HG03095 (cell line): ENCODE results near the gene GATAD2A.
"Not testable (repeated sequence)": the region's sequence is repeated elsewhere in the genome, so short reads cannot be mapped to it uniquely, and the experiment has no call there.

ENCODE experiments used
- ATAC-seq: cut with Tn5 transposase; IDR thresholded peaks from one replicate; pipeline ENCODE4 v1.9.1; 2021; ENCODE audit warnings: moderate library complexity; ENCODE audit not compliant: unreplicated experiment

Gene GATAD2A

GRCh38 chr19:19463348-19464117 is 58.1 kb downstream of the GATAD2A start:
- no peak for ATAC-seq

GRCh38 chr19:19464339-19465098 is 59.0 kb downstream of the GATAD2A start:
- ATAC-seq: no peak

GRCh38 chr19:19465436-19466070 is 60.1 kb downstream of the GATAD2A start:
- no peak for ATAC-seq

DNA sequence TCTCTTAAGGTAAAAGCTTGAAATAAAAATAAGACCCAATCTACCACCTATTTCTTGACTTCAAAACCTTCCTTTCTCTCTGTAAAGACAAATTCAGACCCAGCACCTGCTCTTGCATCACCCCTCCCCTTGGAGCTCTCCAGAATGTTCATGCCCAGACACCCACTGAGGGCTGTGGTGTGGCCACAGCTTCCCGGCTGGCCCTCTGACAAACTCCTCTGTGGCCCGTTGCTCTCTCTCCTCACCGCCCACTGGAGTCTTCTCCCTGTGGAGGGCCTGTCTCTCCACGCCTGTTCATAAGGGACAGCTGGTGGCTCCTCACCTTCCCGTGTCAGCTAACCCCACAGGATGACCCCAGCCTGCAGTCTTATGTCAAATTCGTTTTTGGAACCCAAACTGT is 60.7 kb downstream of the GATAD2A start:
- ATAC-seq: no peak

GRCh38 chr19:19468424-19469050 is 63.1 kb downstream of the GATAD2A start:
- no peak for ATAC-seq

DNA sequence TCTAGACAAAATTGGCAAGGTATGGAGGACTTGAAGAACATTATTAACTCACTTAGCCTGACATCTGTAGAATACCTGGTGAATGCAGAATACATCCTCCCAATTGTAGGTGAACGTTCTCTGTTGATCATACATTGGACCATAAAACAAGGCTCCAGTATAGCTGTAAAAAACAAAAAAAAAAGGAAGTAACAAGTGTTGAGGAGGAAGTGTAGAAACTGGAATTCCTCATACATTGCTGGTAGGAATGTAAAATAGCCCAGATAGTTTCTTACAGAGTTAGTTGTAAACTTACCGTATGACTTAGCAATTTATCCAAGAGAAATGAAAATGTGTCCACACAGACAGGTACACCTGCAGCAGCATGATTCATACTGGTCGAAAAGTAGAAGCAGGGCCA is 65.1 kb downstream of the GATAD2A start:
- no peak for ATAC-seq

GRCh38 chr19:19471682-19472081 is 66.2 kb downstream of the GATAD2A start:
- no peak for ATAC-seq

DNA sequence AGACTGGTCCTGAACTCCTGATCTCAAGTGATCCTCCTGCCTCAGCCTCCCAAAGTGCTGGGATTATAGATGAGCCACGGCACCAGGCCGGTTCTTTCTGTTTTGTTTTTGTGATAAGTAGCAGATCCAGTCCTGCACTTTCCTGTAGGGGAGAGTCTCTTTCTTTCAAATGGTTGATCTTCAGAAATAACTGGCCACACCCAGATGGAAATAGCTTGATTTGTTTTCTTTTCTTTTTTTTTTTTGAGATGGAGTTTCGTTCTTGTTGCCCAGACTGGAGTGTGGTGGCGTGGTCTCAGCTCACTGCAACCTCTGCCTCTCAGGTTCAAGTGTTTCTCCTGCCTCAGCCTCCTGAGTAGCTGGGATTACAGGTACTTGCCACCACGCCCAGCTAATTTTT is 66.6 kb downstream of the GATAD2A start:
- ATAC-seq: not testable (repeated sequence)

DNA sequence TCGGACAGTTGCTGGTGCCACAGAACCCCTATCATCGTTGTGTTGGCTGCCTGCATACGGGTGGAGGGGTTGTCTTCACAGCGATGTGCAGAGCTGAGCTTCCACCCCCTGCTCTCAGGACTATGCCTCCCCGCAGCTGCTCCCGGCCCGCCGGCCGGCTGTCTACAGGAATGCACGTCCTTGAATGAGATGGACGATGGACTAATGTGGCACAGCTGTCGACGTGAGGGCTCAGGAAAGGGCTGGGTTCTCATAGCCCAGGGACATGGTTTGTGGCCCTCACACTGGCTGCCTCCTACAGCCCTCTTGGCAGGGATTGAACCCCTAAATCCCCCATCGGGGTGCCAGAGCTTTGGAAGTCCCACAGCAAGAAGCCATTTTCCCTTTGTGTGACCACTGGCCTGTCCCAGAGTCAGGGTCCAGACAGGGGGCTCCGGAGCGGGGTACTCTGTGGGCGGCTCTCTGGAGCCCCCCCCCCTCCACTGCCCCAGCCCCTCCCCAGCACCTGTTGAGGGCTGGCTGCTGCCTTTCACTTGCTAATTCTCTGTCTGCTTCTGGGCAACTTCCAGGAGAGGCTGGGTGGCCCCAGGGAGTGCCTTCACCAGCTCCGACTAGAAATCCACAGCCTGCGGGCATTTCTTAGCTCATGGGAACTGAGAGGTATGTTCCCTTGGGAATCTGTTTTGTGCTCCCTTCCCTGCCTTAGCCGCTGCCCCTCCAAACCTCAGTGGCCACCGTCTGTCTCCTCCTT is 69.7 kb downstream of the GATAD2A start:
- no peak for ATAC-seq

DNA sequence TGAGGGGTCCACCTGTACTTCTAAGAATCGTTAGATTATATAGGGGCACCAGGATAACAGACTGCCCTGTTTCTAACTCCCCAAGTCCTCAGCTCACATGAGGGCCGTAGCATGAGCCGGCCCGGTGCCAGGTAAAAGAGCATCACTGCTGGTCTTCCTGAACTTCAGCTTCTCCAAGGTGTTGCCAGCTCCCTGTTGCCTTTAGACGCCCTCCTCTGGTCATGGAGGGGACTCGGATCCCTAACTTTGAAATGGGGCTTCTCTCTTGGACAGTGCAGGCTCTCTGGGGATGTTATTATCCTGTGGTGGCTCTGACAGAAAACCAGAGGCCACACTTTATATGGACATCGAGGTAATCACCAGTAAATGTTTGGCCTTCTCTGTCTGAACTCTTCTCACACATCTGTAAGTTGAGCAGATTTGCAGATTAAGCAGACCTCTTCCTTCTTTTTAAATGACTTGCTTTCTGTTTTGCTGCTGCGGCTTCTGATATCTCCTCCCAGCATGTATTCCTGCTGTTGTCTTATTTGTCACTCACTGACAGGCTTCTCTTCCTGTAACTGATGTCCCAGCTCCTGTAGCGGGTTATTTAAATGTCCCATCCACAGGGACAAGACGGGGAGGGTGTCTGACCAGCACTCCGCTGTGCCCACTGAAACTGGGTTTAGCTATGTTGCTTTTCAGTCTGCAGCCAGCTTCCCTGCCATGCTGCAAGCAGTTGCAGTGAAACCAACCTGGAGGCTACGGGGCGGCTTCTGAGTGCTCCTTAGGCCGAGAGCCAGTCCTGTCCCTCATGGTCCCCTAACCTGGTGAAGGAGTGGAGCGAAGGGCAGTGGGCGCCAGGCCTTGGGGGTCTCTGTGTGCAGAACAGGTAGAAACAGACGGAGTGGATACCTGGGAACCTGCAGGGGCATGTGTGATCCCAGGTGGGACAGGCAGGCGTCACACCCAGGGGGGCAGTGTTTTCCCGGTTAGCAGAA is 70.7 kb downstream of the GATAD2A start:
- no peak for ATAC-seq

DNA sequence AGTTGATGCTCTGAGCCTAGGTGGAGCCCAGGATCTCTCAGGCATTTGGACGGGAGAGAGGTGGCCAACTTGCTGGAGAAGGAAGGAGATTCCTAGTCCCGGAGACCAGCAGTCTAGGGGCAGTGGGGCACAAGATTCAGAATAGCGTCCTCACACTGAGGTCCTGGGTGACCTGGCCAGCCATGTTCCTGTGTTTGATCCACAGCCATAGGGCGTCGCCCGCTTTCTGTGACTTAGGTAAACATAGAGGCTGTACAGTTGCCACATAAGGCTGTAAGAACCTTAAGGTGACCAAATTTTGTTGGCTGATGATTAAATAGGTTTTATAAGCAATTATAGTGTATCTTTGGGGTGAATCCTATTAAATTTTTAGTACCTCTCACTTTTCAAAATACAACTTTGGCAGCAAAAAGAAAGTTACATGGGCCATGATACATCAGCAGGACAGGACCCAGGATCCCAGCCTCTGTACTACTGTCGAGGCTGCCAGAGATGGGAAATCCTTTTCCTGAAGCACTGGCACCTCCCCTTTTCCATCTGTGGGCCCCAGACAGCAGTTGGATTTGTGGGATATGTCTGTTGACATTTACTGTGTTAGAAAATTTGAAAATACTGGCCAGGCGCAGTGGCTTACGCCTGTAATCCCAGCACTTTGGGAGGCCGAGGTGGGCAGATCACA is 72.4 kb downstream of the GATAD2A start:
- ATAC-seq: no peak

- no peak for ATAC-seq
Measured at GRCh38 chr19:19480688-19481087, 75.2 kb downstream of the GATAD2A start.

- no peak for ATAC-seq
Measured at GRCh38 chr19:19482809-19483596, 77.5 kb downstream of the GATAD2A start.

DNA sequence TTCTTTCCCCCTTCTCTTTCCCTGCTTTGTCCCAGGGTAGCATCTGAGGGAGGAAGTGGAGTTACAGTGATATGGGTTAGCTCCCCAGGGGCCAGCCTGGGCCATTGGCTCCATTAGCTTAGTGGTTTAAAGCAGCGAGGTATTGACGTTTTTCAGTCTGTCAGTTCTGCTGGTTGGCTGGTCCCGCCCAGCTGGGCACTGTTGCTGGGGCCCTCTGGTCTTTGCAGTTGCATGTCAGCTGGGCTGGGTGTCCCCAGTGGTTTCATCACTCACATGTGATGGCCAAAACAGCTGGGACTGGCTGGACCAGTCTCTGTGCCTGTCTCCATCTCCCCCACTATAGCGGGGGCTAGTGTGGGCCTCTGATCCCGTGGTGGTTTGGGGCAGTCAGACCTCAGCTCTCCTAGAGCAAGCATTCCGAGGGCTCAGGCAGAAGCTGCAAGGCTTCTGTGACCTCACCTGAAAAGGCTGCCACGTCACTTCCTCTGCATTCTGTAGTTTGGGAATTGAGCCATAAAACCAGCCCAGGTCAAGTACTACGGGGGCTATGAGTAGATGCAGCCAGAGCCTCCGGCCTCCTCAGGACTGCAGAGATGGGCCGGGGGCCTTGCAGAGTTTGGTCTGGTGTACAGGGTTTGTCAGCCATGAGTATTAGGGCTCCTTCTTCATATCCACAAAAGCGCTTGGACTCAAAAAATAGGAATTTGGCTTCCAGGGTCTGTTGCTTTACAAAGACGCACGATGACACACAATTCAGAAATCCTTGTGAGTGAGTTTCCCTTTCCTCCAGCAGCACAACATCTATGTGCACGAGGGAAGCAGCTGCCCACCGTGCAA is 79.9 kb downstream of the GATAD2A start:
- no peak for ATAC-seq

GRCh38 chr19:19485998-19486290 is 80.5 kb downstream of the GATAD2A start:
- no peak for ATAC-seq

GRCh38 chr19:19486343-19487076 is 81.0 kb downstream of the GATAD2A start:
- no peak for ATAC-seq
